H9 (cell line): Measurements from ENCODE around the gene HHATL. TPM values are rescaled to one million over a fixed set of nuclear protein-coding genes. Genes with fewer than 3 reads are reported as not detected.

Experiments
- DNase-seq: peaks from one replicate; pipeline ENCODE4 v3.0.0-alpha.2; 2017
- H2AFZ ChIP-seq: one replicate; pipeline ENCODE4 v1.6.1; 2013; ENCODE audit warnings: mild to moderate bottlenecking, low read length, control low read depth, moderate library complexity
- H2AK5ac ChIP-seq: 2 replicates; pipeline ENCODE4 v1.6.1; 2013; ENCODE audit warnings: low read length, control low read depth, mixed read lengths; ENCODE audit not compliant: insufficient read length
- H2BK120ac ChIP-seq: one replicate; pipeline ENCODE4 v1.6.1; 2013; ENCODE audit warnings: low read depth, mild to moderate bottlenecking, low read length, control low read depth, inconsistent platforms; ENCODE audit not compliant: poor library complexity, severe bottlenecking
- H2BK12ac ChIP-seq: 2 replicates; pipeline ENCODE4 v1.6.1; 2013; ENCODE audit warnings: low read length, control low read depth, mixed read lengths, low read depth; ENCODE audit not compliant: insufficient read length
- H2BK15ac ChIP-seq: 2 replicates; pipeline ENCODE4 v1.6.1; 2013; ENCODE audit warnings: low read depth, low read length, control low read depth
- H2BK20ac ChIP-seq: one replicate; pipeline ENCODE4 v1.6.1; 2013; ENCODE audit warnings: low read depth, mild to moderate bottlenecking, low read length, control low read depth, inconsistent platforms; ENCODE audit not compliant: poor library complexity, severe bottlenecking
- H2BK5ac ChIP-seq: 2 replicates; pipeline ENCODE4 v1.6.1; 2013; ENCODE audit warnings: low read length, control low read depth, mixed read lengths; ENCODE audit not compliant: insufficient read length
- H3K14ac ChIP-seq: 2 replicates; pipeline ENCODE4 v1.6.1; 2013; ENCODE audit warnings: low read length, control low read depth; ENCODE audit not compliant: insufficient read depth
- H3K18ac ChIP-seq: 2 replicates; pipeline ENCODE4 v1.6.1; 2013; ENCODE audit warnings: low read depth, mild to moderate bottlenecking, mixed read lengths, low read length, control low read depth; ENCODE audit not compliant: insufficient read length
- H3K23ac ChIP-seq: 2 replicates; pipeline ENCODE4 v1.6.1; 2013; ENCODE audit warnings: low read length, control low read depth, mixed read lengths, low read depth; ENCODE audit not compliant: insufficient read length
- H3K23me2 ChIP-seq: 2 replicates; pipeline ENCODE4 v1.6.1; 2013; ENCODE audit warnings: low read depth, mild to moderate bottlenecking, mixed read lengths, low read length, control low read depth; ENCODE audit not compliant: insufficient read length, poor library complexity, severe bottlenecking
- H3K27ac ChIP-seq: 2 replicates; pipeline ENCODE4 v1.5.1; 2013; ENCODE audit warnings: low read length, control low read depth, mixed read lengths, low read depth; ENCODE audit not compliant: insufficient read length
- H3K27me3 ChIP-seq: 2 replicates; pipeline ENCODE4 v1.6.1; 2013; ENCODE audit warnings: low read length, control low read depth, inconsistent platforms; ENCODE audit not compliant: insufficient read depth
- H3K4ac ChIP-seq: 2 replicates; pipeline ENCODE4 v1.6.1; 2013; ENCODE audit warnings: low read depth, mild to moderate bottlenecking, control low read depth, inconsistent platforms, low read length, moderate library complexity
- H3K4me1 ChIP-seq: 2 replicates; pipeline ENCODE4 v1.6.1; 2013; ENCODE audit warnings: low read length, control low read depth, inconsistent platforms; ENCODE audit not compliant: insufficient read depth
- H3K4me2 ChIP-seq: 2 replicates; pipeline ENCODE4 v1.6.1; 2013; ENCODE audit warnings: low read length, control low read depth, mixed read lengths; ENCODE audit not compliant: insufficient read length, insufficient read depth
- H3K56ac ChIP-seq: 2 replicates; pipeline ENCODE4 v1.6.1; 2013; ENCODE audit warnings: low read depth, mild to moderate bottlenecking, mixed read lengths, low read length, control low read depth; ENCODE audit not compliant: insufficient read length
- H3K79me1 ChIP-seq: 2 replicates; pipeline ENCODE4 v1.6.1; 2013; ENCODE audit warnings: low read depth, mild to moderate bottlenecking, moderate library complexity, low read length, control low read depth, inconsistent platforms; ENCODE audit not compliant: insufficient read depth, poor library complexity, severe bottlenecking
- H3K79me2 ChIP-seq: 2 replicates; pipeline ENCODE4 v1.6.1; 2013; ENCODE audit warnings: low read length, control low read depth, inconsistent platforms; ENCODE audit not compliant: insufficient read depth
- H3K9ac ChIP-seq: 2 replicates; pipeline ENCODE4 v1.6.1; 2013; ENCODE audit warnings: low read length, control low read depth, mixed read lengths; ENCODE audit not compliant: insufficient read length; ENCODE audit errors: extremely low read depth
- H3K9me3 ChIP-seq: one replicate; pipeline ENCODE4 v1.6.1; 2013; ENCODE audit warnings: low read depth, low read length, inconsistent platforms; ENCODE audit not compliant: control insufficient read depth
- H3T11ph ChIP-seq: one replicate; pipeline ENCODE4 v1.6.1; 2013; ENCODE audit warnings: mild to moderate bottlenecking, low read length, control low read depth, inconsistent platforms
- H4K20me1 ChIP-seq: one replicate; pipeline ENCODE4 v1.6.1; 2013; ENCODE audit not compliant: control insufficient read depth, insufficient read length, insufficient read depth
- H4K5ac ChIP-seq: 2 replicates; pipeline ENCODE4 v1.6.1; 2013; ENCODE audit warnings: low read depth, mild to moderate bottlenecking, mixed read lengths, low read length, control low read depth; ENCODE audit not compliant: insufficient read length
- H4K8ac ChIP-seq: replicated peaks from 2 replicates; pipeline ENCODE4 v1.6.1; 2013; ENCODE audit warnings: low read length, control low read depth, mixed read lengths, low read depth; ENCODE audit not compliant: insufficient read length
- H4K91ac ChIP-seq: 2 replicates; pipeline ENCODE4 v1.6.1; 2013; ENCODE audit warnings: low read depth, mild to moderate bottlenecking, moderate library complexity, mixed read lengths, low read length, control low read depth; ENCODE audit not compliant: insufficient read length
- H3K27ac Mint-ChIP-seq, 3 experiments: 2 replicates in 2 of 3; 3 replicates in 1 of 3; pipeline ENCODE4 v1.8.0; 2020 to 2021; ENCODE audit warnings: mixed read lengths in 3 of 3, mild to moderate bottlenecking in 1 of 3, moderate library complexity in 1 of 3
- H3K27me3 Mint-ChIP-seq: 2 replicates; pipeline ENCODE4 v1.8.0; 2021; ENCODE audit warnings: low read depth, mild to moderate bottlenecking, moderate library complexity, mixed read lengths
- H3K36me3 Mint-ChIP-seq, 3 experiments: 2 replicates in 2 of 3; 3 replicates in 1 of 3; pipeline ENCODE4 v1.8.0; 2020 to 2021; ENCODE audit warnings: low read depth in 3 of 3, mixed read lengths in 3 of 3; ENCODE audit not compliant: insufficient read depth in 1 of 3
- H3K4me1 Mint-ChIP-seq, 2 experiments: 2 replicates each; pipeline ENCODE4 v1.8.0; 2020; ENCODE audit warnings: mixed read lengths in 2 of 2
- H3K4me3 Mint-ChIP-seq, 2 experiments: 2 replicates in 1 of 2; 3 replicates in 1 of 2; pipeline ENCODE4 v1.8.0; 2020 to 2021; ENCODE audit warnings: mild to moderate bottlenecking in 2 of 2, mixed read lengths in 2 of 2, moderate library complexity in 1 of 2
- H3K9me3 Mint-ChIP-seq, 2 experiments: 2 replicates in 1 of 2; 3 replicates in 1 of 2; pipeline ENCODE4 v1.8.0; 2020; ENCODE audit warnings: mild to moderate bottlenecking in 2 of 2, mixed read lengths in 2 of 2, moderate library complexity in 1 of 2
- CTCF ChIP-seq: fragments of 200-600 bp; sonication (generic); conservative IDR thresholded peaks from 3 replicates; pipeline ENCODE4 v1.8.0; 2021; ENCODE audit warnings: antibody characterized with exemption, mild to moderate bottlenecking
- WGBS: extraction: QIAGEN DNeasy Blood & Tissue Kit; methylation state at CpG from one replicate; pipeline ENCODE4 v1.1.7; 2013; ENCODE audit warnings: missing lambda C conversion rate, low lambda C conversion rate, mixed read lengths; ENCODE audit not compliant: insufficient read length; ENCODE audit errors: extremely low coverage; 5-methylcytosine and 5-hydroxymethylcytosine counted together
- total RNA-seq: library from RNA; stranded (reverse); gene quantifications from 2 replicates; pipeline ENCODE4 v1.2.1, GENCODE V29; 2021

The HHATL gene
- total RNA-seq, 1 experiment from 2014 or later, result 0.46 TPM

GRCh38 chr3:42749025-42749752, 46.6 kb upstream of the HHATL start:
- Mint-ChIP-seq H3K4me3 (no peak overlapping the region), H3K4me1 (peaks cover 26 to 31% of the 10 kb centered on the region in 2 experiments), H3K27me3 (peaks cover 27% of the 10 kb centered on the region), H3K27ac (peak overlapping the region in 1 of 3 experiments; percentile 54; a peak in 1 of 7 replicates), H3K9me3 (no peaks in the 10 kb centered on the region), H3K36me3 (no peaks in the 10 kb centered on the region)
- Histone ChIP-seq H3K23me2 (no peaks in the 10 kb centered on the region), H2BK15ac (no peak overlapping the region), H3K14ac (no peak overlapping the region), H2BK120ac (no peak overlapping the region), H3K4me1 (no peaks in the 10 kb centered on the region), H3K79me2 (no peaks in the 10 kb centered on the region), H2AFZ (no peak overlapping the region), H2BK12ac (no peak overlapping the region), H3K79me1 (no peaks in the 10 kb centered on the region), H4K91ac (no peak overlapping the region), H4K20me1 (no peaks in the 10 kb centered on the region), H4K5ac (no peak overlapping the region), H3K27me3 (no peaks in the 10 kb centered on the region), H3K27ac (no peak overlapping the region), H2BK5ac (no peak overlapping the region), H2BK20ac (no peak overlapping the region), H3T11ph (no peak overlapping the region), H3K4me2 (no peak overlapping the region), H3K56ac (no peak overlapping the region), H3K9me3 (no peaks in the 10 kb centered on the region), H3K18ac (no peak overlapping the region), H3K4ac (no peak overlapping the region), H4K8ac (no peak overlapping the region), H3K23ac (no peak overlapping the region), H2AK5ac (no peak overlapping the region), H3K9ac (no peak overlapping the region)
- WGBS, result no CpG with 5 or more reads among the region's 10 CpGs
- TF ChIP-seq CTCF, result no peak
- DNase-seq, result peak; percentile 21
